SIG-M5 treated with dmso at 0.1 percent for 504 hours (cell line): ENCODE data around the gene TGM2.

ENCODE experiments used
- DNase-seq: peaks from one replicate; lab custom pipeline; 2025; ENCODE audit not compliant: unreplicated experiment; lab: John Stamatoyannopoulos, UW

TGM2 gene

DNA sequence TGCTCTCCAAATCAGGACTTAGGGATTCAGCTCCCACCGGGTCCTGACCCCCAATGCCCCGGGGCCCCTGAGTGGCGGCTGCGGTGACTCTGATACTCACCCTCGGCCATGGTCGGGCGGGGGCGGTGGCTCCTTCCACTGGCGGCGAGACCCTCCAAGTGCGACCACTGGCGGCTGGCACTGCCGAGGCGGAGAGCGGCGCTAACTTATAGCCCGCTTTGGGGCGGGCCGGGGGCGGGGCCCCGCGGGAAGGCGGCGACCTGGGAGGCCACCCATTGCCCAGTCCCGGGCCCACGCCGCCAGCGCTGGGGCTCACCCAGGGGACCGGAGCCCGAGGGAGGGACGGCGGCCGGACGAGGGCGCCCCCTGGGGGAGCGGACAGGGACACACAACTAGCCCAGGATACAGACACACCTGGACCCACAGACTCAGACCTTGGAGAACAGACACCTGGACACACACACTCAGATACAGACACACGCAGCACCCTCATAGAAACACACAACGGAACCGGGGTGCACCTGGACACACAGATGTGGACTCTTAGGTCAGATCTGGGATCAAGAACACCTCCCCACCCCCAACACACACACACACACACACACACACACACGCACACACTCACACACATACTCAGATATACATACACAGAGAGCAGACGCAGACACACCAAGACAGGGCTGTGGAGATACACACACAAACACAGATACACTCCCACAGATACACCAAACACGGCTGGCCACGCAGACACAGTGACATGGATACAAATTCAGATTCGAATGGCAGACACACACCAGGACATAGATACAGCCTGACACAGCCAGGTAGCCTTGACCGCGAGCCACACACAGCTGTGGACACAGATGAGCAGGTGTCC is at the start of gene TGM2:
Gene TGM2 (minus strand): TSS at position 182 of the 877 bp plus-strand sequence. CDS start 72 bp downstream, at position 110.
- no peak for DNase-seq

- no peak for DNase-seq
Observed at GRCh38 chr20:38214256-38215193, 49.5 kb upstream of the TGM2 start.

DNA sequence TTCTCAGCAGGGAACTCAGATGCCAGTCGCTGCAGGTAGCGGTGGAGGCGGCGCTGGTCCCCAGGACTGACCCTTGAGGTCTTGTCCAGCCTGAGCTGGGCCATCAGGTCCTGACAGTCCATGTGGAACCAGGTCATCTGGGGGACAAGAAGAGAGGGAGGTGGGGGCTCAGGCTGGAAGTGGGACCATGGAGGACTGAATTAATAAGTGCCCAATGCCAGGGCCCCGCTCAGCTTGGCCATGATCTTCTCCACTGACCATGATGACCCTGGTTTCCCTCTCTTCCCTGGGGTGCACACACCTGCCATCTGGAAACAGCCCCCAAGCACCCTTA is 48.5 kb upstream of the TGM2 start:
- no peak for DNase-seq

GRCh38 chr20:38212806-38213606 is 47.9 kb upstream of the TGM2 start:
- no peak for DNase-seq

DNA sequence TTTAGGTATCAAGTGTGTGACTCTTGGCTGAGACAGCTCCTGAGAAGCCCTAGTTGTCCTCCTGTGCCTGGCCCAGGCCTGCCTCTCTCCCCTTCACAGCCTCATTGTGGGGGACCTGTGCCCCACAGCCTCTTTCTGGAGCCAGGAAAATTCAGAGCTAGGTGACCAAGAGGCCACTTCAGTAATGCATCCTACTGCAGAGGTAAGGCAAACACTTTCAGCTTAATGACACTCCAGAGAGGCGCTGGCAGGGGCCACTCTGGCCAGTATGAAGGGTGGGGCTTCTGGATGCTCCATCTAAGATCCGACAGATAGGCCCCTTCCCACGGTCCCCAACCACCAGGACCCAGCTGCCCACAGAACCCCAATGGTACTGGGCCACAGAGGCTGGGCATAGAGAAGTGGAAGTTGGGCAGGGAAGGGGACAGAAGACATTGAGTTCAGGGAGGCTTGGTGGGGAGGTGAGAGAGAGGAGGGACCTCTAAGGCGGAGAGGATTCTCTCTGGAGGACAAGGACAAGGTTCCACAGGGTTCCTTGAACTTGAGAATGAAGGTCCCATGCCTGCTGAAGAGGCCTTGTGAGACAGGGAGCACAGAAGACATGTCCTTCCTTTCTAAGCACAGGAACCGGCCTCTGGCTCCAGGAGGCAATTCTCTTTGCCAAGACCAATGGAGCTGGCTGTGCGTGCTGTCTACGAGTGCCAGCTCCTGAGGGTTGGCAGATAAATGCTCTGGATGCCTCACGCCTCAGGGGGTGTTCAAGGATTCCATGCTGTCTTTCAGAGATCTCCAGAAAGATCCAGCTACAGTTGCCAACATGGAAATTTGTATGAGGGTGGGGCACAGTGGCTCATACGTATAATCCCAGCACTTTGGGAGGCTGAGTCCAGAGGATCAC is 46.4 kb upstream of the TGM2 start:
- DNase-seq: no peak

GRCh38 chr20:38210741-38211140 is 45.7 kb upstream of the TGM2 start:
- no peak for DNase-seq

GRCh38 chr20:38209736-38210405 is 44.8 kb upstream of the TGM2 start:
- DNase-seq: no peak

- DNase-seq: no peak
Observed at GRCh38 chr20:38209054-38209675, 44.1 kb upstream of the TGM2 start.

DNA sequence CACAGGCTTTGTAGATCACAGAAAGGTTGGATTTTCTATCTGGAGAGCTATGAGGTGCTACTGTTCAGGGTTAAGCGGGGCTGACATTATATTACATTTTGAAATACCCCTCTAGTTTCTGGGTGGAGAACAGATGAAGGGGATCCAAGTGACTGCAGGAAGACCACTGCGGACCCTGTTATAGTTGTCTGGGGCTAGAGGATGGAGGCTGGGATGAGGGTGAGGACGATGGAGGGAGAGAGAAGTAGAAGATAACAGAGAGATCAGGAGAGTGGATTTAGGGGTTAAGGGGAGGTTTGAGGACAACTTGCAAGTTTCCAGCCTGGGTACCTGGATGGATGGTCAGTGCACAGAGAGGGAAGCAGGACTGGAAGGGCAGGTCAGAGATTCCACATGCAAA is 43.5 kb upstream of the TGM2 start:
- DNase-seq: no peak

DNA sequence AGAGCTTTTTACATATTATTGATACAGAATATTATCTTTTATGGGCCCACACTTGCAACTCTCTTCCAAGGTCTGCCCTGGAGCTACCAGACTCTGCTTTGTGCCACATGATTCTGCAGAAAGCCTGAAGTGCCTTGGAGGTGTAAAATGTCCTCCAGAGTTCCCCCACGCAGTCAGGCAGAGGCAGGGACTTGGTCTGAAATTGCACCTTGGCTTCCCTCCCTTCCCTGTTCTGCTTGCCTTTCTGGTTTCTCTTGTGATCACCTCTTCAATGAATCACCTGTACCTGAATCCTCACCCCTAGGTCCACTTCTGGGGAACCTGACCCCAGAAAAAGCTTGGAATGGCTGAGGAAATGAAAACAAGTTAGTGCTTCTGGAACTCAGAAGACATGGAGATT is 43.0 kb upstream of the TGM2 start:
- DNase-seq: no peak

DNA sequence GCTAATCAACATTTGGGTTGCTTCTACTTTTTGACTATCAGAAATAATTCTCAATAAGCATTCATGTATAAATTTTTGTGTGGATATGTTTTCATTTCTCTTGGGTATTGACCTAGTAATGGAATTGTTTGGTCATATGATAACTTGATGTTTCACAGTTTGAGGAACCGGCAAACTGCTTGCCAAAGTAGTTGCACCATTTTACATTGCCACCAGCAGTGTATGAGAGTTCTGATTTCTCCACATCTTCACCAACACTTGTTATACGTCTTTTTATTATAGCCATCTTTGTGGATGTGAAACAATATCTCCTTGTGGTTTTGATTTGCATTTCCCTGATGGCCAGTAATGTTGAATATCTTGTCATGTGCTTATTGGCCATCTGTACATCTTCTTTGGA is 42.6 kb upstream of the TGM2 start:
- no peak for DNase-seq

DNA sequence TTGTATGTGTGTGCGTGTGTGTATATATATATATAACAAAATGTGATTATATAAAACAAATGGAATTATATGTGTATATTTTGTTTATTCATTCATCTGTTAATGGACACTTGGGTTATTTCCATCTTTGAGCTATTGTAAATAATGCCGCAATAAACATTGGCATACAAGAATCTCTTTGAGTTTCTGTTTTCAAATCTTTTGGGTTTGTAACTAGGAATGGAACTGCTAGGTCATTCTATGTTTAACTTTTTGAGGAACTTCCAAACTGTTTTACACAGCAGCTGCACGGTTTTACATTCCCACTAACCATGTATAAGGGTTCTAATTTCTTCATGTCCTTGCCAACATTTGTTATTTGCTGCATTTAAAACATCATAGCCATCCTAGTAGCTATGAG is 39.9 kb upstream of the TGM2 start:
- DNase-seq: no peak

- DNase-seq: no peak
Observed at GRCh38 chr20:38203981-38204357, 38.9 kb upstream of the TGM2 start.

- DNase-seq: no peak
Observed at GRCh38 chr20:38203337-38203980, 38.4 kb upstream of the TGM2 start.

GRCh38 chr20:38202982-38203293 is 37.9 kb upstream of the TGM2 start:
- DNase-seq: no peak

DNA sequence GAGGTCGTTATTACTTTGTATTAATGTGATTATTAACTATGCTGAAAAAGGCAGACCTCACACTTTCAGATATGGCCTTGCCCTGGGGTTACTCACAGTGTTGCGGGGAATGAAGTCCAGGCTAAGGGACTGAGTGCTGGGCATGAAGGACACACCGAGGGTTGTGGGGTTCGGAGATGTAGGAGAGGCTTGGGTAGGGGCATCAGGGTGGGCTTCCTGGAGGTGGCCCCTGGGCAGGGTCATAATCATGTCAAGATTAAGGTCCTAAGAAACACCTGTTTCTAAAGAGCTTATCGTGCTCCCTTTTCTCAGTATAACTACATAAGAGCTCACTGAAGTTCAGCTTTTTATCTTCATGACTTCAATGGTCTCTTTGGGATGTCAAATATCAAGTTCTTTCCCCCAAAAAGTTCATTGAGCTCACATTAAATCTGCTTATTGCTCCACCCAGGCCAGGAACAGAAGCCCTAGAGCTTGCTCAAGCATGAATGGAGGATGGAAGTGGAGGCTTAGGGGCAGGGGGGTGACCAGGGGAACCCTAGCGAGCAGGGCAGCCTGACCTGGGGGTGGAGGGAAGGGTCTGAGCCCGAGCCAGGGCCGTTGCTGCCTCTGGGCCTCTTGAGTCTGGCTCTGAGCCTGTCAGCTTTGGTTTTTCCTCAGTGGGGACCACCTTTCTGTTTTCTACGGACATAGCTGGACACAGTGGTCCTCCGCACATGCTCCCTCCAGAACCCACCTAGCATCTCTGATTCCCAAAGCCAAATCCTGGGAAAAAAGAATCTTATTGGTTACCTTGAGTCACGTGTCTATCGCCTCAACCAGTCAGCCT is 37.3 kb upstream of the TGM2 start:
- no peak for DNase-seq

- DNase-seq: no peak
Observed at GRCh38 chr20:38201356-38201755, 36.3 kb upstream of the TGM2 start.

DNA sequence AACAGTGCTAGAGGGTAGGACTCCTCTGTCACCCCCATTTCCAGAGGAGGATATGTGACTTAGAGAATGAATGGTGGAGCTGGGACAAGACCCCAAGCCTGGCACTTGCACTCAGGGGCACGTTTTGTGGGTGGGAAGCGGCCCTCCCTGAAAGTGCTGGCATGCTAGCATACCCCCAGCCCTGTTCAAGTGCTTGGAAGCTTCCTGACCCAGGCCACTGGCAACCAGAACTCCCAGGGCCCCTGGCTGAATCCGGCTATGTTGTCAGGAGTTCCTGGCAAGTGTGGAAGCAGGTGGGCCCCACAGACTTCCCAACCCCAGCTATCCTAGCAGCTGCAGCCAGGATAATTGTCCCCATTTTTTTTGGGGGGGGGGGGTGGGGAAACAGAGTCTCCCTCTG is 35.6 kb upstream of the TGM2 start:
- DNase-seq: no peak
